Colonic mucosa (tissue), 4 donors: ENCODE results near the gene ZNF626. TPM values are rescaled to one million over a fixed set of nuclear protein-coding genes. Genes with fewer than 3 reads are reported as not detected.
"Not testable (repeated sequence)": the region's sequence is repeated elsewhere in the genome, so short reads cannot be mapped to it uniquely, and the experiment has no call there.

Experiments
- DNase-seq: peaks from one replicate; pipeline ENCODE4 v3.0.0-alpha.2; 2020
- H3K27ac ChIP-seq: fragments of 200-600 bp; one replicate; pipeline ENCODE4 v1.8.0; 2021
- H3K27me3 ChIP-seq: fragments of 200-600 bp; one replicate; pipeline ENCODE4 v1.8.0; 2021
- H3K36me3 ChIP-seq: fragments of 200-600 bp; one replicate; pipeline ENCODE4 v1.8.0; 2021
- H3K4me1 ChIP-seq: fragments of 200-600 bp; one replicate; pipeline ENCODE4 v1.8.0; 2021; ENCODE audit warnings: mild to moderate bottlenecking
- H3K4me3 ChIP-seq: fragments of 200-600 bp; one replicate; pipeline ENCODE4 v1.8.0; 2021
- H3K9ac ChIP-seq, 2 donors: one replicate each; pipeline ENCODE4 v1.7.0; 2013; ENCODE audit warnings: control low read depth in 2 of 2, low read depth in 2 of 2, low read length in 2 of 2
- H3K9me3 ChIP-seq: fragments of 200-600 bp; one replicate; pipeline ENCODE4 v1.8.0; 2021
- intact Hi-C: fragments of 100-400 bp; cut with DNase I; formaldehyde crosslinking; loops from one replicate; pipeline ENCODE4 v1.14.1; 2022
- total RNA-seq, 2 donors: library from RNA; stranded (reverse); fragmentation: NEBNext Ultra II Directional in 1 of 2; extraction: Animal tissue kit (Norgen Biotek cat#: 25700) in 1 of 2; gene quantifications; one replicate each; pipeline ENCODE4 v1.2.1, GENCODE V29; 2021
- TF ChIP-seq, protein P1 (sequence below): fragments of 200-600 bp; IDR thresholded peaks from one replicate; pipeline ENCODE4 v1.8.0; 2022; ENCODE audit warnings: antibody characterized with exemption, mild to moderate bottlenecking
- donor health status: healthy.
- donor health status: DM: no; HTN: no; CAD: no.
- donor health status: DM: no; HTN: no; CAD: no.

Gene ZNF626
- total RNA-seq, 2 donors from 2014 or later: 2.8 to 3.2 TPM

DNA sequence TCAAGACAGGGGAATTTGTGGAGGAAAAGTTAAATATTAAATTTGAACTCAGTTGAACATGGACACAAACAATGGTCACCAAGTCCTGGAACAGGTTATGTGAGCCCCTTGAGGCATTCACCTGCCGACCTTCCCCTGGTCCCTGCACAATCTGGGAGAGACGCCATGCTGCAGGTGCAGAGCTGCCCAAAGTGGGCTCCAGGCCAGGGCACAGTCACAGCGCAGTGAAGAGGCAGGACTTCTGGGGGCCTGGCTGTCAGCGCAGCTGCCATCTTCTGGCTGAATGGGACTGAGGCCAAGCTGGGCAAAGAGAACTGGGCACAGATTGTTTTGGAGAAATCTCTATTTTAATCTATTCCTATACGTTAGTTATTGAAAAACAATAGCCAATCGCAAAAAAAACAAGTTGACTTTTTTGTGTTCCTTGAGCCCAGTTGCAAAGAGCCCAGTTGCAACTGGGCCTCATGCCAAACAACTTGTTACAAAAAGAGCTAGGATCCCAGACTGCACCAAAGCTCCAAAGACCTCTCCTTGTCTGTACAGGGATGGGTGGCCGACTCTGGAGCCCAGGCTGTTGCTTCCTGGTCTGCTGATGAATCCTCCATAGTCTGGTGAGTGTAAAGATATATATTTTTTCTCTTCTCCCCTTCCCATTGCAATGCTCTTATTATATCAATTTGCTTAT is 1.2 kb upstream of the ZNF626 start:
- Histone ChIP-seq H3K9me3 (no peaks in the 10 kb centered on the region), H3K4me1 (no peaks in the 10 kb centered on the region), H3K27ac (no peak overlapping the region), H3K4me3 (no peak overlapping the region), H3K36me3 (no peaks in the 10 kb centered on the region), H3K9ac (no peak overlapping the region), H3K27me3 (no peaks in the 10 kb centered on the region)
- no peak for DNase-seq
- TF ChIP-seq, protein P1, sequence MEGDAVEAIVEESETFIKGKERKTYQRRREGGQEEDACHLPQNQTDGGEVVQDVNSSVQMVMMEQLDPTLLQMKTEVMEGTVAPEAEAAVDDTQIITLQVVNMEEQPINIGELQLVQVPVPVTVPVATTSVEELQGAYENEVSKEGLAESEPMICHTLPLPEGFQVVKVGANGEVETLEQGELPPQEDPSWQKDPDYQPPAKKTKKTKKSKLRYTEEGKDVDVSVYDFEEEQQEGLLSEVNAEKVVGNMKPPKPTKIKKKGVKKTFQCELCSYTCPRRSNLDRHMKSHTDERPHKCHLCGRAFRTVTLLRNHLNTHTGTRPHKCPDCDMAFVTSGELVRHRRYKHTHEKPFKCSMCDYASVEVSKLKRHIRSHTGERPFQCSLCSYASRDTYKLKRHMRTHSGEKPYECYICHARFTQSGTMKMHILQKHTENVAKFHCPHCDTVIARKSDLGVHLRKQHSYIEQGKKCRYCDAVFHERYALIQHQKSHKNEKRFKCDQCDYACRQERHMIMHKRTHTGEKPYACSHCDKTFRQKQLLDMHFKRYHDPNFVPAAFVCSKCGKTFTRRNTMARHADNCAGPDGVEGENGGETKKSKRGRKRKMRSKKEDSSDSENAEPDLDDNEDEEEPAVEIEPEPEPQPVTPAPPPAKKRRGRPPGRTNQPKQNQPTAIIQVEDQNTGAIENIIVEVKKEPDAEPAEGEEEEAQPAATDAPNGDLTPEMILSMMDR: no peak
- intact Hi-C loops: no loop called here

DNA sequence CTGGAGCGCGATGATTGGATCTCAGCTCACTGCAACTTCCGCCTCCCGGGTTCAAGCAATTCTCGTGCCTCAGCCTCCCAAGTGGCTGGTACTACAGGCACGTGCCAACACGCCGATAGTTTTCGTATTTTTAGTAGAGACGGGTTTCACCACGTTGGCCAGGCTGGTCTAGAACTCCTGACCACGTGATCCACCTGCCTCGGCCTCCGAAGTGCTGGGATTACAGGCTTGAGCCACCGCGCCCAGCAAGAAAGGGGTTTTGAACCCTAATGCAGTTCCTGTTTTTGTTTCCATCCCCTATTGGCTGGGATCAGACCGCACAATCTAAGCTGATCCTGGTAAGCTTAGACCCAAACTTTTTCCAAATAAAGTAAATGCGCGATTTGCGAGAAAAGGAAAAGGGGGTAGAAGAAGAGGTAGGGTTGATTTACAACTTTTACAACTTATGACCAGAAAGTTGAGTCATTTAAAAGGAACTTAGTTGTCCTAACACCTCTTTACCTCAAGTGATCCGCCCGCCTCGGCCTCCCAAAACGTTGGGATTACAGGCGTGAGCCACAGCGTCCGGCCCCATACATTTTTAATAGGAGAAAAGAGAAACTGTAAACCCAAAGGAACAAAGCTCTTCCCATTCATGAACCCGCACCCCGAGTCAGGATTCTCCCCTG is 764 bp downstream of the ZNF626 start:
- H3K9ac ChIP-seq: peak overlapping the region in 1 of 2 donors; percentile 19
- no peaks in the 10 kb centered on the region for H3K4me1 ChIP-seq
- TF ChIP-seq, protein P1: no peak
- no peaks in the 10 kb centered on the region for H3K36me3 ChIP-seq
- intact Hi-C loops: no loop called here
- no peak for DNase-seq
- no peaks in the 10 kb centered on the region for H3K9me3 ChIP-seq
- peak overlapping the region; percentile 50 for H3K4me3 ChIP-seq
- peak overlapping the region; percentile 63 for H3K27ac ChIP-seq
- H3K27me3 ChIP-seq: no peaks in the 10 kb centered on the region

DNA sequence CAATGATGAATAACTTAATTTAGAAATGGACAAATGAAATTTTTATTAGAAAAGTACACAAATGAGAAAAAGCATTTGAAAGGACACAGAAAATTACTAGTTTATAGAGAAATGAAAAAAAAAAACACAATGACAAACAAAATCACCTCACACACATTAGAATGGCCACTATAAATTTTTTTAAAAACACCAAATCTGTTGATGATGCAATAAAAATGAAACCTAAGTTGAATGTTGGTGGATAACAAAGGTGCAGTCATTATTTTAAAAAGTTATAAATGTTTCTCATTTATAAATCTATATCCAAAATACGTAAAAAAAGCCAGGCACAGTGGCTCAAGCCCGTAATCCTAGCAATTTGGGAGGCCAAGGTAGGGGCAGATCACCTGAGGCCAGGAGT is 20.8 kb downstream of the ZNF626 start:
- H3K4me3 ChIP-seq: no peak overlapping the region
- intact Hi-C loops: no loop called here
- no peaks in the 10 kb centered on the region for H3K36me3 ChIP-seq
- peaks cover 5% of the 10 kb centered on the region for H3K9me3 ChIP-seq
- no peak overlapping the region for H3K9ac ChIP-seq
- H3K27ac ChIP-seq: no peak overlapping the region
- no peaks in the 10 kb centered on the region for H3K27me3 ChIP-seq
- TF ChIP-seq, protein P1: no peak
- no peak for DNase-seq
- H3K4me1 ChIP-seq: no peaks in the 10 kb centered on the region

DNA sequence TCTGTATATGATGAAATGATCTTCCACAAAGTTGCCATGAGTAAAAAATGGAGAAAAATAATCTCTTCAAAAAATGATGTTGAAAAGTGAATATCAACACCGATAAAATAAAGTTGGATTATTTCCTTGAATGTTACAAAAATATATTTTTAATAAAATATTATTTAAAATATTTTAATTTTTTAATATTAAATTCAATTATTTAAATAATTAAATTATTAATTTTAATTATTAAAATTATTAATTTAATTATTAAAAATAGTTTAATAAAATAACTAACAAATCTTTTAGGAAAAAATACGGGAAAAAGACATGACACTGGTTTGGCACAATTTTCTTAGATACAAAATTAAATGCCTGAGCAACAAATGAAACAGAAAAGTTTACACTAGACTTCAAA is 21.3 kb downstream of the ZNF626 start:
- Histone ChIP-seq H3K27ac (no peak overlapping the region), H3K4me3 (no peak overlapping the region), H3K4me1 (no peaks in the 10 kb centered on the region), H3K36me3 (no peaks in the 10 kb centered on the region), H3K9ac (no peak overlapping the region), H3K9me3 (peaks cover 5% of the 10 kb centered on the region), H3K27me3 (no peaks in the 10 kb centered on the region)
- intact Hi-C loops: no loop called here
- TF ChIP-seq, protein P1: no peak
- DNase-seq: no peak

DNA sequence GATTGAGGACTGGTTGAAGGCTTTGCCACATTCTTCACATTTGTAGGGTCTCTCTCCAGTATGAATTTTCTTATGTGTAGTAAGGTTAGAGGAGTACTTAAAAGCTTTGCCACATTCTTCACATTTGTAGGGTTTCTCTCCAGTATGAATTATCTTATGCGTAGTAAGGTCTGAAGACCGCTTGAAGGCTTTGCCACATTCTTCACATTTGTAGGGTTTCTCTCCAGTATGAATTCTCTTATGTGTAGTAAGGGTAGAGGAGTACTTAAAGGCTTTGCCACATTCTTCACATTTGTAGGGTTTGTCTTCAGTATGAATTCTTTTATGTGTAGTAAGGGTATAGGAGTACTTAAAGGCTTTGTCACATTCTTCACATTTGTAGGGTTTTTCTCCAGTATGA is 36.8 kb downstream of the ZNF626 start:
- H3K9ac ChIP-seq, H3K4me1 ChIP-seq, H3K9me3 ChIP-seq, H3K27ac ChIP-seq, DNase-seq, intact Hi-C loops, H3K27me3 ChIP-seq, H3K4me3 ChIP-seq, H3K36me3 ChIP-seq: not testable (repeated sequence)

DNA sequence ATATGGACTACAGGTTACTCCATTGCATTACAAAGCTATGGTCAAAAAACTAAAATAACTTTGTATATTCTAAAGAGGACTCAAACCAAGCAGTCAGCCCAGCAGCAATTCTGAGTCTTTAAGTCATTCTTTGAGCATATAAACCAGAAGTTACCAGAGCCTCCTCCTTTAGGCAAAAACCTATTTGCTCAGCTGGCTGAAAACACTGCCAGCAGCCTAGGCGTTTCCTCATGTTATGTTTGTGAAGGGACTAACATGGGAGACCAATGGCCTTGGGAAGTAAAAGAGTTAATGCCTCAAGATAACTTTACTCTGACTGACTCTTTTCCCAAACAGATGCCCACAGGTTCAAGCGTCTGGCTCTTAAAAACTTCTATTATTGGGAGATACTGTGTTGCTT is 45.3 kb downstream of the ZNF626 start:
- Histone ChIP-seq H3K9ac (no peak overlapping the region), H3K9me3 (no peaks in the 10 kb centered on the region), H3K36me3 (no peaks in the 10 kb centered on the region), H3K27me3 (no peaks in the 10 kb centered on the region), H3K4me1 (no peaks in the 10 kb centered on the region), H3K27ac (no peak overlapping the region), H3K4me3 (no peak overlapping the region)
- DNase-seq: no peak
- TF ChIP-seq, protein P1: no peak
- intact Hi-C loops: no loop called here

DNA sequence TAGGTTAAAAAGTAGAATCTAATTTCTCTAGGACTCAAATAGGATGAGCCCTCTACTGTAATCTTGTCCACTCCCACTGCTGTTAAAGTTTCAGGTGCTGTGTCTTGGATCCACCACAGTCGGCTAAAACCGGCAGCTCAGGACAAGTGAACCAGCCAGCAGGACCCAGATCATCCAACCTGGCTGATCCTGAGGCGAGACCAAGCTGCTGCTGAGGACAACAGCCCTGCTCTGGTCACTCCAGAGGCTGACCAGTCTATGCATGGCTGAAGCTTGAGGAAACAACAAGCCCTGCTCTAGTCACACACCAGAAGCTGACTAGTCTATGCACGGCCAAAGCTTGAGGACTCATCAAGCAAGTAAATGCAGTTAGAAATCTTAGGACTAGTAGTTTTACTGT is 46.4 kb downstream of the ZNF626 start:
- H3K4me1 ChIP-seq, H3K36me3 ChIP-seq, H3K4me3 ChIP-seq, intact Hi-C loops, H3K27me3 ChIP-seq, H3K9ac ChIP-seq, H3K27ac ChIP-seq, H3K9me3 ChIP-seq, DNase-seq: not testable (repeated sequence)
